ENCODE measurements around the gene CRISPLD2. TPM values are rescaled to one million over a fixed set of nuclear protein-coding genes. Genes with fewer than 3 reads are reported as not detected.

CRISPLD2 gene
- polyA plus RNA-seq, 1 donor from 2014 or later, result 0.06 TPM

- Histone ChIP-seq H4K20me1 (ENCODE audit: insufficient read depth) (no peaks in the 10 kb centered on the region), H2AFZ (ENCODE audit: low read depth, low read length) (no peak overlapping the region), H3K9me2 (ENCODE audit: insufficient read depth, low read length) (no peaks in the 10 kb centered on the region), H3K9me3 (ENCODE audit: low read length) (no peaks in the 10 kb centered on the region), H3K9ac (ENCODE audit: low read length) (no peak overlapping the region), H3K4me2 (ENCODE audit: low read length) (no peak overlapping the region), H3K4me3 (ENCODE audit: low read length) (no peak overlapping the region), H3K79me2 (replicated peaks; ENCODE audit: insufficient read depth, low read length) (no peaks in the 10 kb centered on the region), H3K27ac (ENCODE audit: low read length) (no peak overlapping the region), H3K27me3 (ENCODE audit: insufficient read depth, low read depth, low read length) (no peaks in the 10 kb centered on the region), H3F3A (ENCODE audit: insufficient read depth, low read length, poor library complexity, severe bottlenecking) (no peaks in the 10 kb centered on the region), H3K36me3 (ENCODE audit: insufficient read depth, low read length) (no peaks in the 10 kb centered on the region)
- TF ChIP-seq RAD21 (conservative IDR thresholded peaks at IDR 0.05) (no peak), POLR2AphosphoS5 (IDR thresholded peaks at IDR 0.05) (no peak), CTCF (IDR thresholded peaks at IDR 0.05; ENCODE audit: poor library complexity, severe bottlenecking) (no peak), SMC3 (conservative IDR thresholded peaks at IDR 0.05; ENCODE audit: poor library complexity) (no peak), REST (IDR thresholded peaks at IDR 0.05; ENCODE audit: borderline replicate concordance) (no peak), TAF1 (IDR thresholded peaks at IDR 0.05; ENCODE audit: low read depth) (no peak), EZH2 (IDR thresholded peaks at IDR 0.05; ENCODE audit: borderline replicate concordance, insufficient read depth, low read length, poor library complexity, severe bottlenecking) (no peak), EP300 (conservative IDR thresholded peaks at IDR 0.05; ENCODE audit: poor library complexity, severe bottlenecking) (no peak), MXI1 (conservative IDR thresholded peaks at IDR 0.05; ENCODE audit: poor library complexity, severe bottlenecking) (no peak)
These were observed 104.7 kb downstream of the CRISPLD2 start for GRCh38 chr16:84924331-84925091.

GRCh38 chr16:84925092-84925772, 105.4 kb downstream of the CRISPLD2 start:
- H3K79me2 ChIP-seq (replicated peaks; ENCODE audit: insufficient read depth, low read length), result no peaks in the 10 kb centered on the region
- H4K20me1 ChIP-seq (ENCODE audit: insufficient read depth), result no peaks in the 10 kb centered on the region
- no peaks in the 10 kb centered on the region for H3K36me3 ChIP-seq (ENCODE audit: insufficient read depth, low read length)
- H3K9ac ChIP-seq (ENCODE audit: low read length), result no peak overlapping the region
- no peak for TF ChIP-seq REST (IDR thresholded peaks at IDR 0.05; ENCODE audit: borderline replicate concordance)
- TF ChIP-seq MXI1 (conservative IDR thresholded peaks at IDR 0.05; ENCODE audit: poor library complexity, severe bottlenecking), result no peak
- no peak for TF ChIP-seq CTCF (IDR thresholded peaks at IDR 0.05; ENCODE audit: poor library complexity, severe bottlenecking)
- no peak for TF ChIP-seq SMC3 (conservative IDR thresholded peaks at IDR 0.05; ENCODE audit: poor library complexity)
- TF ChIP-seq POLR2AphosphoS5 (IDR thresholded peaks at IDR 0.05), result no peak
- no peak for TF ChIP-seq RAD21 (conservative IDR thresholded peaks at IDR 0.05)
- no peaks in the 10 kb centered on the region for H3K9me3 ChIP-seq (ENCODE audit: low read length)
- H3K27me3 ChIP-seq (ENCODE audit: insufficient read depth, low read depth, low read length), result no peaks in the 10 kb centered on the region
- H3K4me3 ChIP-seq (ENCODE audit: low read length), result no peak overlapping the region
- no peak overlapping the region for H3K4me2 ChIP-seq (ENCODE audit: low read length)
- no peak overlapping the region for H3K27ac ChIP-seq (ENCODE audit: low read length)
- H2AFZ ChIP-seq (ENCODE audit: low read depth, low read length), result no peak overlapping the region
- H3K9me2 ChIP-seq (ENCODE audit: insufficient read depth, low read length), result no peaks in the 10 kb centered on the region
- no peaks in the 10 kb centered on the region for H3F3A ChIP-seq (ENCODE audit: insufficient read depth, low read length, poor library complexity, severe bottlenecking)
